Stimulated activated CD4-positive, alpha-beta T cell treated with anti-CD3 and anti-CD28 coated beads, Interleukin-15, amount 100 ng/mL, for 48 hours (primary cell): ENCODE data around the gene RPL18.
"Not testable (repeated sequence)": the region's sequence is repeated elsewhere in the genome, so short reads cannot be mapped to it uniquely, and the experiment has no call there.

Experiments used
- DNase-seq, 2 donors: peaks; one replicate each; pipeline ENCODE4 v3.0.0-alpha.2; 2020; ENCODE audit warnings: low read depth in 2 of 2

The RPL18 gene

DNA sequence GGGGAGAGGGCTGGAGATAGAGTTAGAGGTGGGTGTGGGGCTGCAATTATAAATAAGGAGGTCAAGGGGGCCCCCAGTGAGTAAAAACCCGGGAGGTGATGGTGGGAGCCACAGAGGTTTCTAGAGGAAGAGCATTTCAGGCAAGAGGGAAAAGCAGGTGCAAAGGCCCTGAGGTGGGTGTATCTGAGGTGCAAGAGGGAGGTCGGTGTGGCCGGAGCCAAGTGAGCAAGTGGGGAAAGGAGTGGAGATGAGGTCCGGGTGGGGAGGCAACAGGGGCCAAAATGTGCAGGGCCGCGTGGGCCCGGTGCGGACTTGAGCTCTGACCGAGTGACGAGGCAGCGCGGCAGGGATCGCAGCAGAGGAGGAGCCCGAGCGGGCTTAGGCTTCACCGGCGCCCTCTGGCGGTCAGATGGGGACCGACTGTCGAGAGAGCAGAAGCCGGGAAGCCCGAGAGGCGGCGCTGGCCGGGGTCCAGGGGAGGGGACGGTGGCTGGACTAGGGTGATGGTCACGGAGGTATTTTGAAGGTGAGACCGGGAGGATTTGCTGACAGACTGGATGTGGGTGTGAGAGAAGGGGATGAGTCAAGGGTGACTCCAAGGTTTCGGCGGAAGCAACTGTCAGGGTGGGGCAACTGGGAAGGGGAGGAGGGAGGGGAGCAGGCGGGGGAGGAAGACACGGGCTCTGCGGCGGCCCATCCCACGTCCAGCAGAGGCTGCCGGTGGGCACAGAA lies 30.1 kb downstream of the RPL18 start:
- DNase-seq, result peak; percentile 67 to 84

DNA sequence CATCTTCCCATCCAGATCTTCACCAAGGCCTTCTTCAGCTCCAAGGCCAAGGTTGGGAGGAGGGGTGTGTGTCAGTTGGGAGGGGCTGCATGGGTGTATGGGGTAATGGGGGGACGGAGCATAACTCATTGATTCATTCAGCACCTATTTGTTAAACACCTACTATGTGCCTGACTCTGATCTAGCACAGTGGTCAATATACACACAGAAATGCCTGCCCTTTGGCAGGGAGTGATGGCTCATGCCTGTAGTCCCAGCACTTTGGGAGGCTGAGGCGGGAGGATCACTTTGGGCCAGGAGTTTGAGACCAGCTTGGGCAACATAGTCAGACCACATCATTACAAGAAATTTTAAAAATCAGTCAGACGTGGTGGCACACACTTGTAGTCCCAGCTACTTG lies 31.6 kb downstream of the RPL18 start:
- no peak for DNase-seq

DNA sequence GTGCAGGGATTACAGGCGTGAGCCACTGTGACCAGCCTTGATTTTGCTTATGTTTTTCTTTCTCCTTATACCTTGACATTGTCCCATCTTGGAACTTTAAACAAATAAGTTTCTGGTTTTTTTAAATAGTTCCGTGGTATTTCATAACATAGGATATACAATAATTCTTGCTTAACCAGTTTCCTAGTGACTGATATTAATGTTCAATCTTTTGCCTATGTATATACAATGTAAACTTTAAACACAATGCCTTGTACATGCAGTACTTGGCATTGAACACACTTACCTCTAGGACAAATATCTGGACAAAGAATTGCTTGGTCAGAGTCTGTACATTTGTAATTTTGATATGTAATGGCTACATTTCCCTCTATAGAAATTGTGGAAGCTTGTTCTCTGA lies 36.8 kb downstream of the RPL18 start:
- DNase-seq, result no peak

DNA sequence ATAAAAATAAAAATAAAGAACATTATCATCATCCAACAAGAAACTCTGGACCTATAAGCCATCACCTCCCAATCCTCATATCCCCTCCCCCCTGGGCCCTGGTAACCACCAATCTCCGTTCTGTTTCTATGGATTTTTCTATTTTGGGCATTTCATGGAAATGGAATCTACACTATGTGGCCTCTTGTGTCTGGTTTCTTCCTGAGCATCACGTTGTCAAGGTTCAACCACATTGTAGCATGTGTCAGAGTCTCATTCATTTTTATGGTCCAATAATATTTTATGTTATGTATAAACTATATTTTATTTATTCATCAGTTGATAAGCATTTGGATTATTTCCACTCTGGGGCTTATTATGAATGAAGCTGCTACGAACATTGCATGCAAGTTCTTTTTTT lies 40.1 kb downstream of the RPL18 start:
- no peak for DNase-seq

DNA sequence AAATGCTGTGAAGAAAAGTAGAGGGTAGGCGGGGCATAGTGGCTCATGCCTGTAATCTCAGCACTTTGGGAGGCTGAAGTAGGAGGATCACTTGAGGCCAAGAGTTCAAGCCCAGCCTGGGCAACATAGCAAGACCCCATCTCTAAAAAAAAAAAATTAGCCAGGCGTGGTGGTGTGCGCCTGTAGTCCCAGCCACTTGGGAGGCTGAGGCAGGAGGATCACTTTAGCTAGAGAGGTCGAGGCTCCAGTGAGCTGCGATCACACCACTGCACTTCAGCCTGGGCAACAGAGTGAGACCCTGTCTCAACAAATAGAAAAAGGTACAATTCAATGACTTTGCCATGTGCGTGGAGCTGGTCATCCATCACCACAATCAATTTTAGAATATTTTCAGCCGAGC lies 41.1 kb downstream of the RPL18 start:
- DNase-seq, result not testable (repeated sequence)

DNA sequence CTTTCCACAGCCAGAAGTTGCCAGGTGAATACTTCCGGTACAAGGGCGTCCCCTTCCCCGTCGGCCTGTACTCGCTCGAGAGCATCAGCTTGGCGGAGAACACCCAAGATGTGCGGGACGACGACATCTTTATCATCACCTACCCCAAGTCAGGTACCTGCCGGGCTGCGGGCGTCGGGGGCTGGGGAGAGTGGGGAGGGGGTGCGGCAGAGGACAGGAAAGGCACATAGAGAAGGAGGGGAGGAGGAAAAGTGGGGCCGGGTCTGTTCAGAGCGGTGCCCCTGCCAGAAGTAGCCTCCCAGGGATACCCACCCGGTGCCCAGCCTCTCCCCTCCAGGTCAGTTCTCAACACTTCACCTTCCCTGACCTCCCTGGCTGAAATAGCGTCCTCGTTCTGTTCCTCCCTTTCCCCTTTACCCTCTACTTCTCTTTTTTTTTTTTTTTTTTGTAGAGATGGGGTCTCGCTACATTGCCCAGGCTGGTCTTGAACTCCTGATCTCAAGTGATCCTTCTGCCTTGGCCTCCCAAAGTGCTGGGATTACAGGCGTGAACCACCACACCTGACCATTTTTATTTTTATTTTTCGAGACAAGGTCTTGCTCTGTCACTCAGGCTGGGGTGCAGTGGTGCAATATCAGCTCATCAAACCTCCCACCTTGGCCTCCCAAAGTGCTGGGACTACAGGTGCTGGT lies 42.9 kb downstream of the RPL18 start:
- DNase-seq, result no peak

DNA sequence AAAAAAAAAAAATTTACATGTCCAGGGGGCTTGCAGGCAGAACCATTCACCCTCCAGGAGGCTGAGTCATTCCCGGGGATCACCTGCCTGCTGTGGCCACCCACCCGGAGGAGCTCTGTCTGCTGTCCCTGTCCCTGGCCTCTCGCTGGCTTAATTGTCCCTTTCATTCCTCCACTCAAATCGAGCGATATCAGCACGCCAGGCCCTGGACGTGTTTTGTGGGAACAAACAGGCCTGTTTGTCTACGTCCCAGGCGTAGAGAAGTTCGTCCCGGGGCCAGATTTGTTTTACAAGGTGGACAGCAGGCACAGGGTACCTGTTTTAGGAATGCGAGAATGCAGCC lies 45.8 kb downstream of the RPL18 start:
- no peak for DNase-seq

DNA sequence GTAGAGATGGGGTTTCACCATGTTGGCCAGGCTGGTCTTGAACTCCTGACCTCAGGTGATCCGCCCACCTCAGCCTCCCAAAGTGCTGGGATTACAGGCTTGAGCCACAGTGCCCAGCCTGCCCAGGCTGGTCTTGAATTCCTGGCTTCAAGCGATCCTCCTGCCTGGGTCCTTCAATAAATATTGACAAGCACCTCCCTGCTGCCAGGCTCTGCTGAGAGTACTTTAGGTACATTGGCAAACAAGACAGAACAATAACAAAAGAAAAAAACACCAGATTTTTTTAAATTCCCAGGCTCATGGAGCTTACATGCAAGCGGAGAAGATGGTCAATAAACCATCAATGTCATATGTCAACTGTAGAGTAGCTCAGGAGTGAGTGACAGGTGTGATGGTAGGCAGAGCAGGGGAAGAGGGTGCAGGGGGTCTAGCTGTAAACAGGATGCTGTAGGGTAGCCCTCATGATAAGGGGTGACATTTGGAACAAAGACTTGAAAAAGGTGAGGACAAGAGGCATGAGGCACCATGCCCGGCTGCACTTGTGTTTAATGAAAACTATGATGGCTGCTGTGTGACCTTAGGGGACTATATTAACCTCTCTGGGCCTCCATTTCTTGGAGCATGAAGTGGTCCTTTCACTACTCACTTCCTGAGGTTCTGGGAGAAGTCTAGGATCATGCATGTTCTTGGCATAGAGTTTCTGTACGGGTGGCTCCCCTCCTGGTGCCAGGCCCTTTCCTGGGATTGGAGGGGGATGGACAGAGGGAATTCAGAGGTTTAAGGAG lies 47.4 kb downstream of the RPL18 start:
- no peak for DNase-seq

DNA sequence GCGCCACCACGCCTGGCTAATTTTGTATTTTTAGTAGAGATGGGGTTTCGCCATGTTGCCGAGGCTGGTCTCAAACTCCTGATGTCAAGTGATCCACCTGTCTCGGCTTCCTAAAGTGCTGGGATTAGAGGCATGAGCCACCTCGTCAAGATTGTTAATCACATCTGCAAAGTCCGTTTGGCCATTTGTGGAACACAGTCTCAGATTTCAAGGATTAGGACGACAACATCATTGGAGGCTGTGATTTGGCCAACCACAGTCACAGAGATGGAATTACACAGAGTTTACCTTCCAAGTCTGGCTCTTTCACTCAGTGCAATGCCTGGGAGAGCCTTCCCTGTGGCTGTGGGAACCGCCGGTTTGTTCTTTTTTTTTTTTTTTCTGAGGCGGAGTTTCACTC lies 49.2 kb downstream of the RPL18 start:
- DNase-seq, result no peak

DNA sequence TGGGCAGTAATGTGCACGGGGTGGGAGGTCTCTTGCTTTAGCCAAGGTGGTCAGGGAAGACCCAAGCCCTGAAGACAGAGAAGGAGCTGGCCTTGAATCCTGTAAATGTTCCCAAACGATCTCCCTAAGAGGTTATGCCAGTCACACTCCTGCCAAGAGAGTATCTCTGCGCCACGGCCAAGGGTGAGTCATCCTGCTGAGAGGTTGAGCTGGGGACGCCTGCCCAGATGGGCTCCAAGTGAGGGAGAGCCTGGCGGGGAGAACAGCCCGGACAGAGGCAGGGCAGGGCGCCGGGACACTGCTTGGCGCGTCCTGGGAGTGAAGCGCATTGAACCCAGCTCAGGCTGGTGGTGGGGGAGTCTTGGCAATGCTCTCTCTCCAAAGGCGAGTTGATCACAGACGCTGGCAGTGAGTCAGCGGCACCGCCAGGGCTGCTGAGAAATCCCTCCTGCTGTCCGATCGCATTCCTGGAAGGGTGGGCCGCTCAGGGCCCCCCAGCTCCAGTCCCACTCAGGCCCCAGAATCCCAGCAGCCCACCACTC lies 50.6 kb downstream of the RPL18 start:
- no peak for DNase-seq
